HUES48 (cell line): Measurements from ENCODE around the gene MYL10.

Source experiments
- H3K27ac ChIP-seq: one replicate; pipeline ENCODE4 v1.7.0; 2013; ENCODE audit warnings: low read depth, low read length, inconsistent platforms
- H3K27me3 ChIP-seq: 2 replicates; pipeline ENCODE4 v1.6.1; 2013; ENCODE audit warnings: mild to moderate bottlenecking, low read length; ENCODE audit not compliant: control insufficient read depth, insufficient read depth
- H3K36me3 ChIP-seq: 2 replicates; pipeline ENCODE4 v1.6.1; 2013; ENCODE audit warnings: low read length; ENCODE audit not compliant: control insufficient read depth, insufficient read depth
- H3K4me1 ChIP-seq: 2 replicates; pipeline ENCODE4 v1.6.1; 2013; ENCODE audit warnings: mild to moderate bottlenecking, low read length; ENCODE audit not compliant: control insufficient read depth, insufficient read depth
- H3K4me3 ChIP-seq: 2 replicates; pipeline ENCODE4 v1.5.1; 2013; ENCODE audit warnings: mild to moderate bottlenecking, low read depth, low read length
- H3K9ac ChIP-seq: 2 replicates; pipeline ENCODE4 v1.6.1; 2013; ENCODE audit warnings: mild to moderate bottlenecking, low read depth, low read length, moderate library complexity
- H3K9me3 ChIP-seq: 2 replicates; pipeline ENCODE4 v1.6.1; 2013; ENCODE audit warnings: low read length; ENCODE audit not compliant: control insufficient read depth, insufficient read depth

The MYL10 gene

GRCh38 chr7:101586078-101586905 lies 42.8 kb downstream of the MYL10 start:
- Histone ChIP-seq H3K27me3 (no peaks in the 10 kb centered on the region), H3K27ac (no peak overlapping the region), H3K4me1 (no peaks in the 10 kb centered on the region), H3K4me3 (no peak overlapping the region), H3K9ac (no peak overlapping the region), H3K36me3 (no peaks in the 10 kb centered on the region), H3K9me3 (no peaks in the 10 kb centered on the region)

DNA sequence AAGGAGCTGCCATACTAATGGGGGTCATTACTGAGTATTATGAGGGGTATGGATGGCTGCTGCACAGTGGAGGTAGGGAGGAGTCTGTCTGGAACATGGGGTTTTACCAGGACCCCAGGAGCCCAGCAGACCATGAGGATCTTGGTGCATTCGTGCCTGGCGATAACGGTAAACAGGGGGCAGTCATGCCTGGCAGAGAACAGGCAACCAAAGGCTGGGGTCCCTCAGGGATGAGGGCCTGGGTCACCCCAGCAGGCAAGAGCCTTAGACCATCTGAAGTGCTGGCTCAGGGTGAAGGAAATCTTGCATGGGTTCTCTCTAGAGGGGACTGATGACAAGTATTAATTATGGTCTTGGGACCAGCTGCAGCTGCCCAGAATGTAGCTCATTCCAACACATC lies 46.1 kb downstream of the MYL10 start:
- no peaks in the 10 kb centered on the region for H3K4me1 ChIP-seq
- H3K27ac ChIP-seq, result no peak overlapping the region
- H3K27me3 ChIP-seq, result no peaks in the 10 kb centered on the region
- no peak overlapping the region for H3K9ac ChIP-seq
- H3K4me3 ChIP-seq, result no peak overlapping the region
- no peaks in the 10 kb centered on the region for H3K9me3 ChIP-seq
- H3K36me3 ChIP-seq, result no peaks in the 10 kb centered on the region

DNA sequence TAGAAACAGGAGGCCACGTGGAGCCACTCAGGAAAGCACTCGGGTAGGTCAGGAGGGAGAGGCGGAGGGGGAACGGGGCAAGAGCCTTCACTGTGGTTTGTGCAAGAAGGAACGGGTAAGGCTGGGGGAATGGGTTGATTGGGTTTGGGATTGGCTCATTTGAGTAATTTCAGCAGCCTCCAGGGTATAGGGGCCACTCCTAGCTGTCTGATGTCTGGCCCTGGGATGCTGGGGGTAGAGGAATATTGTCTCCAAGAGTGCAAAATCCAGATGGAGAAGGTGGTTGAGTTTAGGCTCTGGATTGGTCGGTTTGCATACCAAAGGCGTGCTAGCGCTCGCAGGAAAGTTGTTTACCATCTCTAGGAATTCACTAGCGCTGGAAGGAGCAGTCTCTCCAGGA lies 47.2 kb downstream of the MYL10 start:
- Histone ChIP-seq H3K27ac (no peak overlapping the region), H3K4me1 (no peaks in the 10 kb centered on the region), H3K36me3 (no peaks in the 10 kb centered on the region), H3K27me3 (no peaks in the 10 kb centered on the region), H3K9me3 (peaks cover 5% of the 10 kb centered on the region; the same call in 1 of the 2 replicates), H3K4me3 (no peak overlapping the region), H3K9ac (no peak overlapping the region)

DNA sequence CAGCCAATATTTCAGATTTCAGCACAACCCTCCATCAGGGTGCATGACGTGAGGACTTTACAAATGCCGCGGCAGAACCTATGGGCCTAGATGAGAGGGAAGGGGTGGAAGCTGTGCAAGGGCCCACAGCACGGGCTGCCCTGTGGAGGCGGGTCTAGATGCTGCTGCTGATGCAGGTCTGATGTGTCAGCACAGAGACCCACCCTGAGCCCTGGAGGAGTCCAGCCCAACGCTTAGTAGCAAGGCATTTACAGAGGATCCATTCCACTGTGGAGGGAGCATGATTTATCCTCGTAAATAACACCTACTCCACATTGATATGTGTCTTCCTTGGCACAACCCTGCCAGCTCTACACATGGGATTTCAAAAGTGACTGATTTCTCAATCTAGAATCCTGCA lies 48.5 kb downstream of the MYL10 start:
- Histone ChIP-seq H3K9ac (no peak overlapping the region), H3K9me3 (peaks cover 8% of the 10 kb centered on the region; the same call in 1 of the 2 replicates), H3K27ac (no peak overlapping the region), H3K36me3 (no peaks in the 10 kb centered on the region), H3K4me1 (peaks cover 4% of the 10 kb centered on the region), H3K27me3 (no peaks in the 10 kb centered on the region), H3K4me3 (no peak overlapping the region)

DNA sequence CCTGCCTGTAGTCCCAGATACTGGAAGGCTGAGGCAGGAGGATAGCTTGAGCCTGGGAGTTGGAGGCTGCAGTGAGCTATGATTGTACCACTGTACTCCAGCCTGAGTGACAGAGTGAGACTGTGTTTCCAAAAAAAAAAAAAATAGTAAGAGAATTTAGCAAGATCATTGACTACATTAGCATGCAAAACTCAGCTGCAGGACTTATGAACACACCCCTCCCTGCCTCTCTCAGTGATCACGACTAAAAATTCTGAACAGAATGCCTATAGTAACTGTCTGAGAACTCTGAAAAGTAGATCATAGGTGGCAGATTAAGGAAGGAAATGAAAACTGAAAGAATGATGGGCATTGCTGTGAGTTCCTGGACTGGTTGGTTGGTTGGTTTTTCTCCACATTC lies 50.5 kb downstream of the MYL10 start:
- Histone ChIP-seq H3K9me3 (peaks cover 15% of the 10 kb centered on the region; the same call in 1 of the 2 replicates), H3K36me3 (no peaks in the 10 kb centered on the region), H3K4me1 (peaks cover 17% of the 10 kb centered on the region), H3K4me3 (no peak overlapping the region), H3K9ac (no peak overlapping the region), H3K27me3 (no peaks in the 10 kb centered on the region), H3K27ac (no peak overlapping the region)

DNA sequence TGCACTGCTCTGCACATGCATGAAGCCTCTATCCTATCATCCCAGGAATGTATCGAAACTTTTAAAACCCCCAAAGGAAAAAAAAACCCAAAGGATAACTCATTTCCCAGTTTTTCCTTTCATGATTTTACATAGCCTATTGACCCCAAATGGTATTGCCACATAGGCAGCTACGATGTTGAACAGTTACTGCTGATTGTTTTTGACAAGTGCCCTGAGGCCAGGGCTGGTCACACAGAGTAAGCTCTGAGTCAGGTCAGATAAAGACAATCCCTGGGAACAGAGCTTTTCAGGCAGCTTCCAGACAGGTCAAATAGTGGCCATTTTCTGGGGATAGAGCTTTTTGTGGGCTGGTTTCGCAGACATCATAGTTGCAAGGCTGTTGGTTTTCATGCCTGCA lies 52.1 kb downstream of the MYL10 start:
- Histone ChIP-seq H3K27me3 (no peaks in the 10 kb centered on the region), H3K27ac (no peak overlapping the region), H3K4me3 (no peak overlapping the region), H3K9me3 (peaks cover 28% of the 10 kb centered on the region), H3K4me1 (peaks cover 17% of the 10 kb centered on the region), H3K9ac (no peak overlapping the region), H3K36me3 (no peaks in the 10 kb centered on the region)

GRCh38 chr7:101575721-101576120 lies 53.4 kb downstream of the MYL10 start:
- Histone ChIP-seq H3K27ac (peak overlapping the region; percentile 76), H3K27me3 (no peaks in the 10 kb centered on the region), H3K9me3 (peaks cover 28% of the 10 kb centered on the region), H3K9ac (peak overlapping the region; percentile 19; the same call in 1 of the 2 replicates), H3K4me3 (0 out of 2 replicates have a peak overlapping the region, but pooled peaks have one; percentile 11), H3K36me3 (no peaks in the 10 kb centered on the region), H3K4me1 (peaks cover 17% of the 10 kb centered on the region)

- H3K36me3 ChIP-seq, result no peaks in the 10 kb centered on the region
- H3K9ac ChIP-seq, result peak overlapping the region; percentile 26; the same call in 1 of the 2 replicates
- H3K27ac ChIP-seq, result peak overlapping the region; percentile 88
- H3K27me3 ChIP-seq, result no peaks in the 10 kb centered on the region
- H3K4me3 ChIP-seq, result peak overlapping the region; percentile 11; the same call in 1 of the 2 replicates
- H3K4me1 ChIP-seq, result peaks cover 17% of the 10 kb centered on the region
- peaks cover 28% of the 10 kb centered on the region for H3K9me3 ChIP-seq
Measured at GRCh38 chr7:101575168-101575567, 53.9 kb downstream of the MYL10 start.

DNA sequence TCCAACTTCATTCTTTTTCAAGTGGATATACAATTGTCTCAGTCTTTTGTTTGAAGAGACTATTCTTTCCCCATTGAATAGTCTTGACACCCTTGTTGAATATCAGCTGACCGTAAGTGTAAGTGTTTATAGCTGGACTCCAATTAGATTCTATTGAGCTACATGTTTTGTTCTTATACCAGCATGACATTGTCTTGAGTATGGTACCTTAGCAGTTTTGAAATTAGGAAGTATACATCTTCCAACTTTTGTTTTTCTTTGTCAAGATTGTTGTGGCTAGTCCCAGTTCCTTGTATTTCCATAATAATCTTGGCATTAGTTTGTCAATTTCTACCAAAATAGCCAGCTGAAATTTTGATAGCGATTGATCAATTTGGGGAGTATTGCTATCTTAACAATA lies 56.9 kb downstream of the MYL10 start:
- Histone ChIP-seq H3K36me3 (no peaks in the 10 kb centered on the region), H3K27me3 (no peaks in the 10 kb centered on the region), H3K9me3 (peaks cover 26% of the 10 kb centered on the region), H3K4me1 (peaks cover 17% of the 10 kb centered on the region), H3K27ac (no peak overlapping the region), H3K9ac (no peak overlapping the region), H3K4me3 (no peak overlapping the region)

DNA sequence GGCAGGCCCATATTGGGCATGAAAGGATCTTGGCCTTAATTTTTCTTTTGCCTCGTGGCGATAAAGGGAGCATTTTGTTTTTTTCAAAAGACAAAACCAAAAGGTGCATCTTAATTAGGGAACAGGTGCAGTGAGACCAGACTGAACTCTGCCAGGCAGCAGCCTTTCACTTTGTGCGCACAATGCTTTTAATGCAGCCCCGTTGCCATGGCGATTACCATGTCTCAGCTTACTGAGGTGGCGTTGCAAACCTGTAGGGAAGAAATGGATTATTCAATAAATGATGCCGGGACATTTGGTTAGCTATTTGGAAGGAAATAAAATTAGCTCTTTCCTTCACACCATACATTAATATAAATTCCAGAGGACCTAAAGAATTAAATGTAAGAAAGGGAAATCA lies 61.9 kb downstream of the MYL10 start:
- no peak overlapping the region for H3K9ac ChIP-seq
- H3K4me3 ChIP-seq, result no peak overlapping the region
- no peaks in the 10 kb centered on the region for H3K27me3 ChIP-seq
- no peak overlapping the region for H3K27ac ChIP-seq
- H3K36me3 ChIP-seq, result no peaks in the 10 kb centered on the region
- peaks cover 6% of the 10 kb centered on the region for H3K4me1 ChIP-seq
- 0 out of 2 replicates have a peak, but pooled peaks cover under 1% of the 10 kb centered on the region for H3K9me3 ChIP-seq

GRCh38 chr7:101565601-101566209 lies 63.4 kb downstream of the MYL10 start:
- Histone ChIP-seq H3K36me3 (no peaks in the 10 kb centered on the region), H3K4me3 (no peak overlapping the region), H3K9me3 (no peaks in the 10 kb centered on the region), H3K27ac (no peak overlapping the region), H3K9ac (no peak overlapping the region), H3K27me3 (no peaks in the 10 kb centered on the region), H3K4me1 (peaks cover 6% of the 10 kb centered on the region)
